Stimulated activated CD8-positive, alpha-beta memory T cell treated with anti-CD3 and anti-CD28 coated beads, Interleukin-4, amount 100 ng/mL, for 1 hour (primary cell): Measurements from ENCODE around the gene RABAC1.
"Not testable (repeated sequence)": the region's sequence is repeated elsewhere in the genome, so short reads cannot be mapped to it uniquely, and the experiment has no call there.

Experiments used
- DNase-seq, 2 donors: peaks; one replicate each; pipeline ENCODE4 v3.0.0-alpha.2; 2020; ENCODE audit warnings: low read depth in 2 of 2, low spot score in 1 of 2

RABAC1 gene

GRCh38 chr19:41917676-41918075, 41.4 kb downstream of the RABAC1 start:
- no peak for DNase-seq

GRCh38 chr19:41915776-41916414, 43.2 kb downstream of the RABAC1 start:
- DNase-seq = no peak

- no peak for DNase-seq
Measured at GRCh38 chr19:41915021-41915775, 43.9 kb downstream of the RABAC1 start.

GRCh38 chr19:41914424-41914834, 44.7 kb downstream of the RABAC1 start:
- not testable (repeated sequence) for DNase-seq

GRCh38 chr19:41913538-41914423, 45.3 kb downstream of the RABAC1 start:
- no peak for DNase-seq

GRCh38 chr19:41912899-41913537, 46.1 kb downstream of the RABAC1 start:
- DNase-seq = no peak

- DNase-seq = no peak
Measured at GRCh38 chr19:41911889-41912731, 47.0 kb downstream of the RABAC1 start.

- DNase-seq = no peak
Measured at GRCh38 chr19:41910992-41911888, 47.9 kb downstream of the RABAC1 start.

- no peak for DNase-seq
Measured at GRCh38 chr19:41910240-41910991, 48.7 kb downstream of the RABAC1 start.

- DNase-seq = no peak
Measured at GRCh38 chr19:41909706-41910105, 49.4 kb downstream of the RABAC1 start.

GRCh38 chr19:41908724-41909464, 50.2 kb downstream of the RABAC1 start:
- DNase-seq = no peak

- DNase-seq = no peak
Measured at GRCh38 chr19:41907994-41908615, 51.0 kb downstream of the RABAC1 start.

GRCh38 chr19:41906916-41907680, 52.0 kb downstream of the RABAC1 start:
- DNase-seq = no peak
